Mucosa of gallbladder (tissue), 1 donor: ENCODE measurements around the gene TTC13. TPM values are rescaled to one million over a fixed set of nuclear protein-coding genes. Genes with fewer than 3 reads are reported as not detected.

Experiments used
- DNase-seq: peaks from one replicate; pipeline ENCODE4 v3.0.0-alpha.2; 2020; ENCODE audit warnings: low spot score
- total RNA-seq: library from RNA; stranded (reverse); gene quantifications from one replicate; pipeline ENCODE4 v1.2.1, GENCODE V29; 2021
- donor health status: DM: no; HTN: no; CAD: no.

TTC13 gene
- total RNA-seq, 1 donor from 2014 or later: 18.4 TPM

DNA sequence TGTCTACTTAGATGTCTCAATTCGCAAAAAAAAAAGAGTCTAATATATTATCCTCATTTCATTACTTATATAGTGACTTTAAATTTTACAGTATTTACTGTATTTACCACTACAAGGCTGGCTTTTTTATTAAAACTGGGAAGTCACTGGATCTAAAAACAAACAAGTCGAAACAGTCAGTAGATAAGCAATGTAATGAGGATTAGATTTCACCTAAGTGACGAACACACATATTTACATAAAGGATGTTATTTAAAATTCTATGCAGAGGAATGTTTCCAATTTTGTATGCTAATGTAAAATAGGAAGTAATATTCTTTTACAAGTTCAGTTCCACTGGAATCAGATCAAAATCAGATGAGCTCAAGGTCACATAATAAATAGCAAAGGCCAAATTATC lies 28.3 kb downstream of the TTC13 start:
- DNase-seq: no peak

DNA sequence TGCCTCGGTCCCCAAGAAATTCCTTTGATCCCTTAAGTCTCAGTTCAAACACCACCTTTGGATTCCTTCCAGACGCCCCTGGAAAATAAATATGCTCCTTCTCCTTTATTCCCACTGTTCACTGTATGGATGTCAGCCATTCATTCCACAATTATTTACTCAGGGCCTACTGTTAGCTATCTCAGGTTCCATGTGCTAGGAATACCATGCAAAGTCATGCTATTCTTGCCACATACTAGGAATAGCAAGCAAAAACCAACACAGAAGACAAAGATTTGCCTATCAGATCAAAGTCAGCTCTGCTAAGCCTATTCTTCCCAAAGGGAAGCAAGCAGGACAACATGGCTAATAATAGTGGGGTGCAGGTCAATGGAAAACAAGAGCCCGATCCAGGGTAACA lies 29.8 kb downstream of the TTC13 start:
- DNase-seq: no peak

DNA sequence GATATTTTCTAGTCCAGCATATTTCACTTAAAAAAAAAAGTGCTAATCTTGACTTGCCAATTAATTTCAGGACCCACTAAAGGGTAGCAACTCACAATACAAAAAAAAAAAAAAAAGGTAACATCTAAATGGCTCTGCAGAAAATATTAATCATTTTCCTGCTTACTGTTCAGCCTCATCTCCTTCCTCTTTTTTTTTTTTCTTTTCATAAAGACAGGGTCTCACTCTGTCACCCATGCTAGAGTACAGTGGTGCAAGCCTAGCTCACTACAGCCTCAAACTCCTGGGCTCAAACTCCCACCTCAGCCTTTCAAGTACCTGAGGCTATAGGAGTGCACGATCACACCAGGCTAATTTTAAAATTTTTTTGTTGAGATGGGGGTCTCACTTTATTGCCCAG lies 30.4 kb downstream of the TTC13 start:
- no peak for DNase-seq

DNA sequence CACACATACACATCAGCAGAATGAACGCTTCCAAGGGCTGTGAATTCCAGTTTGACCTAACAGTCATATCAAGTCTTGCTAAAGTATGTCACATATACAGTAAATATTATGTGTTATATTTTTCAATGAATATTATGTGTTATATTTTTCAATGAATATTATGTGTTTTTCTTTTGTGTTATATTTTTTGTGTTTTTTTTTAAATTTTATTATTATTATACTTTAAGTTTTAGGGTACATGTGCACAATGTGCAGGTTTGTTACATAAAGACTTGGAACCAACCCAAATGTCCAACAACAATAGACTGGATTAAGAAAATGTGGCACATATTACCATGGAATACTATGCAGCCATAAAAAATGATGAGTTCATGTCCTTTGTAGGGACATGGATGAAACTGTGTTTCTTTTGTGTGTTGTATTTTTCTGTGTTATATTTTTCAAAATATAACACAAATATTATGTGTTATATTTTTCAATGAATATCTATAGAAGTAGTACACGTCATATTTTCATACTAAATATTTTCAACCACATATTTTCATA lies 35.5 kb downstream of the TTC13 start:
- no peak for DNase-seq

DNA sequence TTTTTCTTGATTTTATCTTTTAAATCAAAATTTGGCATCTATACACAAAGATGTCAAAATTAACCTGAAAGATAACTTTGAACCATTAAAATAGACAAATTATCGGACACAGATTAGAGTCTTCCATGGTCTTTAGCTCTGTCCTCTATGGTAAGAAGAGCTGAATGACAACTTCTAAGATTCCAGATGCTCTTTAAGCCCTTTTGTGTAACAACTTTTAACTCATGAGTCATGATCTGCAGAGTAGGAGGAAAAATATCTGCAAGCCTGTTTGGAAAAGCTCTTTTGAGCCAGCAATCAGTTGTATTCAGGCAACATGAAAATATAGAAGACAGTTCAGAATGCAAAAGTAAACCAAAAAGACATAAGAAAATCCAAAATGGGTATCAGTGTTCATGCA lies 37.8 kb downstream of the TTC13 start:
- DNase-seq: no peak

DNA sequence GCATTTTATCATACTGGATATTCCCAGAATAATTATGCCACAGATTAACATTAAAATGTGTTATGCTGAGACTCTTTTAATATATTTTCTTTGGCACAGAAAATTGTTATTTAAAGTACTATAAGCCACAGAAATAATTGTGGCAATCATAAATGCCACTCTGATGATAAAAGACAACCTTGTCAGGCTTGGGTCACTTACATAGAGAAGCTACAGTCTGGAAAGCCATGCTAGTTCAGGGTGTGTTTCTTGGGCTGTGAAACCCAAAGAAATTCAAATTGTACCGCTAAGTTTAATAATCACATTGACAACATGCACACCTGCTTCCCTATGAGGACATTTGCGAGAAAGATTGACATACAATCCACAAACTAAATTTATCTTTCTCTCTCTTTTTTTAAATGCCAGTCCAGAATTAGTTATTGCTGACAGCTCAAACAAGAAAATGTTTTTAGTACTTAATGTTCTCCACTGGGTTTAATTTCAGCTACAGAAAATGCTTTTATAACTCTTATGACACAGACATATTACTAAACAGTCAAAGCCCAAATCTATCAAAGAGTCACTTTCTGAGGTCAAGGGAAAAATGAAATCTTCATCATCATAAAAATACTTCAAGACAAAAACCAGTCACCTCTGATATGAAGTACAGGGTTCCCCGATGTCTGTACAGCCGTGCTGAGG lies 38.7 kb downstream of the TTC13 start:
- no peak for DNase-seq

DNA sequence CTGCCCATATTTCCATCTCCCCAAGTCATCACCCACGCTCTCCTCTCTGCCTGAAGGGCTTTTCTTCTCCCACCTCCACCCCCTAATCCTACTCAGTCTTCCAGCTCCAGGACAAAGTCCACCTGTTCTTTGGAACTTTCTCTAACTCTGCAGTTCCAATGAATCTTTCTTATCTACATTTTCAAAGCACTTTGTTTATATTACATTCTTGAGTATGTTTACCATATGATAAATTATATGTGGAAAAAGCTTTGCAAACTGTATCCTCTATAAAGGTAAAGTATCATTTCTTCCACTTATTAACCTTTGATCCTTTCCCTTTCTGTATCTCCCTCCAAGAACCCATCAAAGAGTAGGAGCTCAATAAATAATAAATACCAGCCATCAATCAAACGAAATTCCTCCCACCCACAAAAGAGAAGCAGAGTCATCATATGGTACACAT lies 39.7 kb downstream of the TTC13 start:
- DNase-seq: no peak

DNA sequence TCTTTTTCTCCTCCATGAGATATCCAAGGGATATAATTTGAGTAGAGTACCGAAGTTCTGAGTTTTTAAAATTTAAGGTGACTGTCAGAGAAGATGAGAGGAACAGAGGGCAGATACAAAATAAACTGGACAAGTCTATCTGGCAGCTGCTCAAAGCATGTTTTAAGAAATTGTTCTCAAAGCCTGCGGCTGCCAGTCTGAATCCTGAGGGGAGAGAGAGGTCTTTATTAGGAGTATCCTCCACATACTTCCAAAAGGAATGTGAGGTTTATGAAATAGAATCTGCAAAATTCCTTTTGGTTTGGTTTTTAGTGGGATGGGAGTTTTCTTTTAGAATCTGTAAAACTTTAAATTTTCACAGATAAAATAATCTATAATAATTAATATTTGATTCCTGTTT lies 41.3 kb downstream of the TTC13 start:
- DNase-seq: no peak

DNA sequence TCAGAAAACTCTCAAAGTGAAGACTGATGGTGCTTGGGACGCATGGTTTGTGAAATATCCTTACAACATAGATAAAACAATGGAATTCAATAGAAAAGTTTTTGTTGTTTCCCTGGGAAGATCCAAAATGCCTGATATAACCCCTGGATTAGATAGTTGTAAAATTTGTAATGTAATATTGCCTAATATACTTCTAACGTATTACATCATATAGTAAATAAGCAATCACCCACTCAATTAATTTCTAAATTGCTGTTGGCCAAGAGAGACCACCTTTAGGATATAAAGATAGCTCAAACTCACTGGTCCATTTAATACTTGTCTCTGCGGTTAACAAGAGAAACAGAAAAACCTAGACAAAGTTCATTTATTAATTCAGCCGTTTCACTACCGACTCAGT lies 42.2 kb downstream of the TTC13 start:
- no peak for DNase-seq

DNA sequence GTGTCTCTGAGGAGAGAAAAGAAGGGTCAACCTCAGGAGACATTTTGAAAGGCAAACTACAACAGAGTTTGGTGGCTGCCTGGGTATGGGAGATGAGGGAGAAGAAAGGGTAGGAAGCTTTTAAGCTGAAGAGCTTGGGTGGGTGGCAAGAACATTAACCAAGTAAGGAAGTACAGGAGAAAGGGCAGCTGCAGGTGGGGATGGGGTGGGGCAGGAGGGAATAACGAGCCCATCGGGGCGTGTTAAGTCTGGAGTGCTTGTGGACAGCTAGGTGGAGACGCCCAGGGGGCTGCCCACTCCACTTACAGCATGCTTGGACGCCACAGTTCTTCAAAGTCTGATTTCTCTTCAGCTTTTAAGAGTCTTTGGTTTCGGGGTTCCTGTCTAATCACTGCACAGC lies 42.8 kb downstream of the TTC13 start:
- no peak for DNase-seq

DNA sequence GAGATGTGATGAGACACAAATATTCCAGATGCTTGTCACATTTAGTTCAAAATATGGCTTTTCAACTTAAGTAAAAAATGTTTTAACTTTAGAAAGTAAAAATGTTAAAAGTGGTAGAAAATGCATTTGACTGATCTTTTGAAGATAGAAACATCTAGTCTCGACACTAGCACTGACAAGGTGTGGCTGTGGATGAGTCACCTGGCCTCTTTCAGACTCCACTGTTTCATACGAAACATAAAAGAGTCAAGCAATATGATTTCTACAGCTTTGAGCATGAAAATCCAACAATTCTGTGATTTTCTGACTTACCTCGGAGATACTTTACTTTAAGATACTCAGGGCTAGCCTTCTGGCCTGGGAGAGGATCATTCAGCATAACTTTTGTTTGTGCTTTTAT lies 47.7 kb downstream of the TTC13 start:
- no peak for DNase-seq

DNA sequence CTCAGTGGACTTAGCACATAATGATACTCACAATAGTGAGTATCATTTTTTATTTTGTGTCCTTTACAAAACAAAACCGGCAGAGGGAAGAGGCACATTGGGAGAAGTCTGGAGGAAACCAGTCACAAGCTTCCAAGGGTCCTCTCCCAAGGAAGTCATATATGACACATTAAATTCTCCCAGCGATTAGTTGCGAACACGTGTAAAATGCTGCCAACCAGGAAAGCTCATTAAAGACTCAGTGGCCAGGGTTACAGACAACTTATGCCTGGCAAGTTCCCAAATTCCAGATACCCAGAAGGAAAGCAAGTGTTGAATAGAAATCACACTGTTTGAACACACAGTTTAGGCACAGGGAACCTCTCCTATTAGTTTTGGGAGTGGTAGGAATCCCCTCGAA lies 52.5 kb downstream of the TTC13 start:
- DNase-seq: no peak

DNA sequence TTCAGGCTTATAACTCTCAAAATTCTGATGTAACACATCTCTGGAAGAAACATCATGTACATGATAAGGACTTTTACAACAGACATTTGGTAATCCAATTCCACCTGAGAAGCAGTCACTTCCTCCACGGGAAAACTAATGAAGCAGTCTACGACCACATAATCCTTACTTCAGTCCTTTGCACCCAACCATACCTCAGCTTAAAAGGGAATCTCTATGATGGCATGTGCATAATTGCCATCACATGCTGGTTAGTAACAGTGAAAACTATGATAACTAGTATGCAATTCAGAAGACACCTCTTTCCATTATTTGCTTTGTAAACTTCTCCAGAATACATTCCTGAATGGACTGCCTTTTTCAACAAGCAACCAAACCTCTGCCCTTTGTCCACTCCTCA lies 53.1 kb downstream of the TTC13 start:
- no peak for DNase-seq

DNA sequence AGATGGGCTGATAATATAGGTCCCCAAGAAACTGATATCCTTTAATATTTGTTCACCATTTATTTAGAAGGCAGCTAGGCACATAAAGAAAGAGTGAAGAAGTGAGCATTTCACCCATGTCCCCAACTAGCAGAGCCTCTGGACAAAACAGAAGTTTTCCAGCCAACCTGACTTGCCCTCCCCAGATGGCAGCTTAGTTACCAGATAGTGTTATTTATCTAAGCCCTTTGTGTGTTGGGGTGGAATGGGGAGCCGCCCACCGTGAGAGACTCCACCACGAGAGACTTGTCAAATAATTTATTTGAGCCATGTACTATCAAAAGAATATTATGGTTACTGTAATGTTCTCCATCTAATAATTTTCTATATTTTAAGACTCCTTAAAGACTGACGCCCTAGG lies 55.5 kb downstream of the TTC13 start:
- DNase-seq: no peak

DNA sequence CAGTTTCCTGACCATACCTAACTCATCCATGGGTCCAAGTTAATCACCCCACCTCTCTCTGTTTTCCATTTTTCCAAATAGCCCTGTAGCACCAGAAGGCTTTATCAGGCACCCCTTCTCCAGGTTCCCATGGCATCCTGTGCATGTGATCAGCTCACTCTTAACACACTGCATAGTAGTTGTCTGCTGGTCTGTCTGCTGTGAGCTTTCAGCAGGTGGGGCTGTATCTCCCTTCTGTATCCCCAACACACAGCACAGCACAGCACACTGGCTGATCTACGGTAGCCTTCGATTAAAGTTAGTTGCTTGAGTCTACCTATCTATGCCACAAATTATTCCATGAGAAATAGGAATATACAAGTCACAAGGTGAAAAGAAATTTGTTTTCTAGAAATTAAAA lies 56.0 kb downstream of the TTC13 start:
- no peak for DNase-seq

DNA sequence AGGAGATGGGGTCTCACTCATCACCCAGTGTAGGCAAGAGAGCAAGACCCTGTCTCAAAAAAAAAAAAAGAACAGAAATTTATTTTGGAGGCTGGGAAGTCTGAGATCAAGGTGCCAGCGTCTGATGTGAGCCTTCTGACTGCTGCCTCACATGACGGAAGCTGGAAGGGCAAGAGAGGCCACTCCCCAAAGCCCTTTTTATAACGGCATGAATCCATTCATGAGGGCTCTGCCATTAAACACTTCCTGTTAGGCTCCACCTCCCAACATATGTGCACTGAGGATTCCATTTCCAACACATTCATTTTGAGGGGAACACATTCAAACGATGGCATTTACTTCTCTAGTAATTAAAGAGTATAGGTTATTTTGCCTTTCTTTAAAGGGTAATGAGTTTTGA lies 59.5 kb downstream of the TTC13 start:
- no peak for DNase-seq

DNA sequence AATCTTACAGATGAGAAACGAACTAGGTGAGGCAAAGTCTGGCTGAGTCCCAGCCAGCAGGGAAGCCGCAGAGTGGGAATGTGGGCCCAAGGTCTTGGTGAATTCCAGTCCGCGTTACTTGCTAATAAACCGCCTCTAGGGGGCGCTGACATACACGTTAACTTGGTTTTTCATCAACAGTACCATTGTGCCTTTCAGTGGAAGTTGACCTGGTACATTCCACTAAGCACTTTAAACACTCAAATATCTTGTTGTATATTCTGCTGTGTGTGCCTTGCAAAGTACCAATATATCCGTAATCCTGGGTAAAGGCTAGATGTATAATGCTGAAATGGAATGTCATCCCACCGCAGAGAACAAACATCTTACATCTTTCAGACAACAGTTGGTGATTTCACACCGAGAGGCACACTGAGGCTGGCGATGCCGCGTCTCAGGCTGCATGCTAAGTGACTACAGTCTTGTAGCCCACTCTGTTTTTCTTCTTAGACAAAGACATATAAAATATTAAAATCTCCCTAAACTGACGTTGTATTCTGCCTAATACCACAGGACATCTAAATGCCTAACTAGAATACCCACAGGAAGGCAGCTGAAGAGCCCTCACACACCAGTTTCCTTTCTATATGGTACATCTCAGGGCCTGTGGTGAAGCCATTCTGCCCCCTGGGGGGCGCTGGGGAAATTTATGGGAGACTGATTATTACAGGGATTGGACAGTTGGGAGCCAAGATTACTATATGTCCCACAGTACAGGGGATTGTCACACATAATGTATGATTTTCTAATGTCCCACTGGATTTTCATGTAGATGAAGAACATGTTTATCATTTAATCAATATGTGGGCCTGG lies 61.2 kb downstream of the TTC13 start:
- DNase-seq: peak; percentile 84

DNA sequence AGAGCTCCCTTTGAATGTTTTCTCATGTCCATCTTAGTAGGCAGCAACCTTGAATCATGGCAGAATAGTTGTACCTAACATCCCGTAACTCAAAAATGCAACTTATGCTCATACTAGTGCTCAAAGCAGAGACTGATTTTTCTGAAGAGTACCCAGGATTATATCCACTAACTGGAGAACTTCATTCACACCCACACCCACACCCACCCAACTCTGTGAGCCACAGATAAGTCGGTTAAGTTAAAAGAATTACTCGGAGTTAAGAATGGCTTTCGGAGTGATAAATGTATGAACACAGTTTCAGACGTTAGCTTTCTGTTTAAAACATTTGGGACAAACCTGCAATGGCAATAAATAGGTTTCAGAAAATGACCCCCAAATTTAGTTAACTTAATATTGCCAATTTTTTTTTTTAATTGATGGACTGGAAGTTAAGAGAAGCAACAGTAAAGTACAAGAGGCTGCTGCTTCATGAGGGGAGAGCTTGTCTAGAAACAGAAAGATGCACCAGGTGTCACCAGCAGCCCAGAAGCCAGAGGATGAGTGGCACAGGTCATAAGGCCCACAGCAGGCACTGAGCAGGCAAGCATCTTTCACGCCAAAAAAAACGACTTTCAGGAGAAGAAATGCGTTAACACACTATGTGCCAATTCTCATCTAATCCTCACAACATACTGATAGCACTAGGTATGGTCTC lies 61.9 kb downstream of the TTC13 start:
- DNase-seq: no peak

DNA sequence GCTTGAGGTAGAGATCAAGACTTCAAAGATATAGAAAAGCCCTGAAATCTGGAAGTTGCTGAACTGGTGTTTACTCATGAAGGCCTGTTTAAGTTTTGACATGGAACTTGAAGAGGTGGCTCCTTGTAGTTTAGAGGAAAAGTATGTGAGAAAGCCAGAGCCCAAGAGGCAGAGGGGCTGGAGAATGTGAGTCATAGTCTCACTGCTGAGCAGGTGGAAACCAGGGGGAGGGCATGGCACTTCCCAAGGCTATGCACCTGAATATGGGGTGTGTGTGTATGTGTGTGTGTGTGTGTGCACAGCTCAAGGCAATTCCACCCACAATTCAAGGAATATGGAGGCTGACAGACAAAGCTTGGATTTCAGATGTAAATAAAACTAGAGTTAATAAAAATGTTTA lies 63.6 kb downstream of the TTC13 start:
- no peak for DNase-seq

DNA sequence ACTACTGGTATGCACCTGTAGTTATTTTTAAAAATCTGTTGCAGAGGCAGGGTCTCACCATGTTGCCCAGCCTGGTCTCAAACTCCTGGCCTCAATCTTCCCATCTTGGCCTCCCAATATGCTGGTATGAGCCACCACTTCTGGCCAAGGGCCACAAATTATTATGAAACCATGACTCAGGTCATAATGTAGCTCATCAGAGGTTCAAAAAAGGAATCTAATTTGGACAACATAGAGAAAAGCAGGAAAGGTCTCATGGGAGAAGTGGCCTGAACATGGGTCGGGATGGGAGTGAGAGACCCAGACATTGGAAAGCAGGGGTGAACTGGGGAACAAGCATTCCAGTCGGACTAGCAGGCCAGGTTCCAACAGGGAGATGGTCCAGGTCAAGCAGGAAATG lies 65.2 kb downstream of the TTC13 start:
- no peak for DNase-seq

DNA sequence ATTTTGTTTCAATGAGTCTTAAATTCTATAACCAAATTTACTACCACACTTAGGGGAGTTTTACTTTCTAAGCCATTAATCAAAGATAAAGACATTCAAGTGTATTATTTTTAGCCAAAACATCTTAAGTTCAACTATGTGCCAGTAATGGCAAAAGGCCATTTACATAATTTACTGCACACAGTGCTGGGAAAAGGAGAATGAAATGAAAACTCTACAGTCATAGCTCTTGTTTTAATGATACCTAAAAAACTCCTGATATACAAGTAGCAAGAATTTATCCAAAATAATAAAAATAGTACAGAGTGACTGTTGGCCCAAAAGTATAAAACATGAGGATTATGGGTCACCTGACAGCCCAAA lies 67.9 kb downstream of the TTC13 start:
- DNase-seq: no peak

DNA sequence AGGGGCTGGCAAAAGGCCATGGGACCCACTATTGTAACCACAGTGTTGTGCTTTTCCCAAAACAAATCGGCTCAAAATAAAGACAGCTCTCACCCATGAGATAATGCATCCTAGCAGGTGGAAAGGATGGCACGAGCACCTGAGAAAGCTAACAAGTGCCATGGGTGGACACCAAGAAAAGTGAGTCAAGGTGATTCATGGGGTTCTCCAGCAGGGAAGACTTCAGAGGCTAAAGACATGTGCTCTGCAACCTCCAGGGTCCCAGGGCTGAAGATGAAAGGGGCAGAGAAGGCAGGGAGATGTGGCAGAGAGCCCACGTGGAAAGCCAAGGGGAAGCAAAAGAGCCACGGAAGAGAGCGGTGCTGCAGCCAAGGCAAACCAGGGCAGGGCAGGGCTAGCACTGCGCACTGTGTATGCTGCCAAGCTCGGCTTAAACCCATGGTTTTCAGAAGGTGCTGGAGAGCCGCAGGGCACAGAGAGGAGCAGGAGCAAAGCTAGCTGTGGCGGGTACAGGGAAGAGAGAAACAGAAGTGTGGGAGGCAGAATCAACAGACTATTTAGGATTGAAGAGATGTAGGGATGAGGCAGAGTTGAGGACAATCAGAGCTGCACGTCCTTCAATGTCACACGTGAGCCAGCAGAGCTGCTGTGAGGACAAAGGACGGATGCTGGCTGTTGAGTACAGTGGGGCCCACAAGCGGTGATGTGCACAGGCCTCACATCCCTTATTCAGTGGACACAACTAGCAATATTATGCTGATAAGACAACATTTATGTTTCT lies 68.5 kb downstream of the TTC13 start:
- no peak for DNase-seq
